Stomach (tissue), 9 donors: ENCODE measurements around the gene RAB36. TPM values are rescaled to one million over a fixed set of nuclear protein-coding genes. Genes with fewer than 3 reads are reported as not detected.

Source experiments
- DNase-seq, 2 donors: peaks; one replicate each; pipeline versions ENCODE4 v3.0.0 to v3.0.0-alpha.2; 2013 to 2019
- H3K27ac ChIP-seq, 5 donors: fragments of 200-600 bp in 4 of 5; sonication (generic) in 4 of 5; one replicate each; pipeline ENCODE4 v1.5.1; 2013 to 2019; ENCODE audit warnings: mild to moderate bottlenecking in 1 of 5, moderate library complexity in 1 of 5
- H3K27me3 ChIP-seq, 3 donors: fragments of 200-600 bp; sonication (generic); one replicate each; pipeline ENCODE4 v1.5.1; 2017 to 2019; ENCODE audit warnings: mixed run types in 1 of 3
- H3K36me3 ChIP-seq, 4 donors: fragments of 200-600 bp; sonication (generic); 1 replicate in 3 of 4; 2 replicates in 1 of 4; pipeline ENCODE4 v1.5.1; 2016 to 2019
- H3K4me1 ChIP-seq, 4 donors: fragments of 200-600 bp; sonication (generic); one replicate each; pipeline ENCODE4 v1.5.1; 2016 to 2019
- H3K4me3 ChIP-seq, 4 donors: fragments of 200-600 bp; sonication (generic) in 3 of 4; one replicate each; pipeline ENCODE4 v1.5.1; 2016 to 2019; ENCODE audit warnings: mild to moderate bottlenecking in 1 of 4
- H3K9me3 ChIP-seq, 4 donors: fragments of 200-600 bp; sonication (generic); one replicate each; pipeline ENCODE4 v1.5.1; 2016 to 2019
- CTCF ChIP-seq, 7 experiments: fragments of 450-650 bp in 4 of 7; fragments of 200-600 bp in 3 of 7; sonication (generic) in 3 of 7; IDR thresholded peaks; one replicate each; pipeline ENCODE4 v1.5.1; 2016 to 2019; ENCODE audit warnings: antibody characterized with exemption in 7 of 7, control low read depth in 2 of 7, mild to moderate bottlenecking in 1 of 7
- EP300 ChIP-seq: sonication (generic); formaldehyde crosslinking; IDR thresholded peaks from one replicate; pipeline ENCODE4 v1.6.1; 2017; ENCODE audit warnings: antibody characterized with exemption
- POLR2A ChIP-seq, 4 donors: fragments of 450-650 bp; IDR thresholded peaks; one replicate each; pipeline ENCODE4 v1.6.1; 2016; ENCODE audit warnings: antibody characterized with exemption in 4 of 4, control low read depth in 2 of 4, mild to moderate bottlenecking in 1 of 4, moderate library complexity in 1 of 4
- POLR2AphosphoS5 ChIP-seq, 3 donors: sonication (generic); formaldehyde crosslinking; IDR thresholded peaks; one replicate each; pipeline ENCODE4 v1.6.1; 2016; ENCODE audit warnings: antibody characterized with exemption in 3 of 3
- WGBS, 5 donors: extraction: QIAGEN DNeasy Blood & Tissue Kit in 3 of 5; methylation state at CpG; one replicate each; pipeline versions ENCODE4 v1.1.5 to v1.1.7; 2013 to 2018; 5-methylcytosine and 5-hydroxymethylcytosine counted together
- intact Hi-C: fragments of 100-400 bp; cut with DNase I; formaldehyde crosslinking; loops from one replicate; pipeline ENCODE4 v1.15.1; 2023; ENCODE audit warnings: low total_unique reads
- polyA plus RNA-seq, 3 donors: library from polyadenylated mRNA; stranded (reverse); fragments of 200-250 nt; gene quantifications; one replicate each; pipeline ENCODE4 v1.2.3, GENCODE V29; 2013
- total RNA-seq, 5 donors: library from RNA; depleted of rRNA; stranded (reverse); fragments of >200 nt; gene quantifications; one replicate each; pipeline versions ENCODE4 v1.1.0 to v1.2.3, GENCODE V29; 2014 to 2016
- donor health status: healthy with polysubstance abuse.
- donor health status: Bipolar disorder and iron deficiency.
- donor health status: healthy.

Gene RAB36
- total and polyA plus RNA-seq, 8 donors = 0.58 to 7.6 (median 1.6) TPM; not detected in 1

- TF ChIP-seq EP300 (no peak), POLR2AphosphoS5 (IDR thresholded peaks at IDR 0.05) (no peak), CTCF (IDR thresholded peaks at IDR 0.05) (no peak), POLR2A (IDR thresholded peaks at IDR 0.05) (no peak)
- H3K9me3 ChIP-seq = no peaks in the 10 kb centered on the region
- H3K4me3 ChIP-seq = no peak overlapping the region
- no peaks in the 10 kb centered on the region for H3K27me3 ChIP-seq
- 86 to 95% (median 95%) methylated on average over 9 of the region's 9 CpGs for WGBS, 5 donors
- no peak overlapping the region for H3K27ac ChIP-seq
- intact Hi-C loops = no loop called here
- DNase-seq = no peak
- H3K36me3 ChIP-seq = peaks cover 3 to 64% (median 20%) of the 10 kb centered on the region in 4 donors
- H3K4me1 ChIP-seq = peaks cover 0 to 11% (median 5%) of the 10 kb centered on the region in 4 donors
These were observed 10.6 kb downstream of the RAB36 start for GRCh38 chr22:23155831-23156230.

- intact Hi-C loops = no loop called here
- 57 to 65% (median 61%) methylated on average over 8 of the region's 8 CpGs for WGBS, 5 donors
These were observed 11.0 kb downstream of the RAB36 start for GRCh38 chr22:23156286-23156685.

GRCh38 chr22:23157560-23158515 lies 12.6 kb downstream of the RAB36 start:
- Histone ChIP-seq H3K27ac (no peak overlapping the region), H3K9me3 (no peaks in the 10 kb centered on the region), H3K36me3 (peaks cover 3 to 62% (median 13%) of the 10 kb centered on the region in 4 donors), H3K4me1 (peaks cover 0 to 11% (median 5%) of the 10 kb centered on the region in 4 donors), H3K27me3 (no peaks in the 10 kb centered on the region), H3K4me3 (no peak overlapping the region)
- no peak for DNase-seq
- TF ChIP-seq POLR2AphosphoS5 (IDR thresholded peaks at IDR 0.05) (no peak), POLR2A (IDR thresholded peaks at IDR 0.05) (no peak), CTCF (IDR thresholded peaks at IDR 0.05) (no peak), EP300 (no peak)
- 79 to 86% (median 82%) methylated on average over 18 to 22 of the region's 22 CpGs for WGBS, 5 donors
- intact Hi-C loops = no loop called here

More at GRCh38 chr22:23156286-23156685, 11.0 kb downstream of the RAB36 start:
- no peaks in the 10 kb centered on the region for H3K27me3 ChIP-seq
- TF ChIP-seq POLR2A (IDR thresholded peaks at IDR 0.05) = no peak
- TF ChIP-seq POLR2AphosphoS5 (IDR thresholded peaks at IDR 0.05) = no peak
- no peak for TF ChIP-seq CTCF (IDR thresholded peaks at IDR 0.05)
- no peak for TF ChIP-seq EP300
- H3K4me3 ChIP-seq = no peak overlapping the region
- no peak for DNase-seq
- H3K9me3 ChIP-seq = no peaks in the 10 kb centered on the region
- H3K27ac ChIP-seq = no peak overlapping the region
- peaks cover 3 to 64% (median 19%) of the 10 kb centered on the region in 4 donors for H3K36me3 ChIP-seq
- peaks cover 0 to 11% (median 5%) of the 10 kb centered on the region in 4 donors for H3K4me1 ChIP-seq

GRCh38 chr22:23158516-23159290 lies 13.4 kb downstream of the RAB36 start:
- no peak for DNase-seq
- Histone ChIP-seq H3K27ac (no peak overlapping the region), H3K36me3 (peaks cover 0 to 54% (median 9%) of the 10 kb centered on the region in 4 donors), H3K4me3 (no peak overlapping the region), H3K4me1 (peaks cover 0 to 18% (median 11%) of the 10 kb centered on the region in 4 donors), H3K27me3 (no peaks in the 10 kb centered on the region), H3K9me3 (no peaks in the 10 kb centered on the region)
- 80 to 85% (median 83%) methylated on average over 10 to 14 of the region's 14 CpGs for WGBS, 5 donors
- intact Hi-C loops = no loop called here
- TF ChIP-seq EP300 (no peak), POLR2AphosphoS5 (IDR thresholded peaks at IDR 0.05) (no peak), POLR2A (IDR thresholded peaks at IDR 0.05) (no peak), CTCF (IDR thresholded peaks at IDR 0.05) (no peak)
